ENCODE data around the gene TSPEAR.

GRCh38 chr21:44742418-44743153 is 31.2 kb upstream of the TSPEAR start:
- TF ChIP-seq POLR2AphosphoS5 (IDR thresholded peaks at IDR 0.05) (no peak), CTCF (IDR thresholded peaks at IDR 0.05 in 8 of 11, conservative IDR thresholded peaks at IDR 0.05 in 3 of 11) (peak in 3 of 11 experiments; percentile 12 to 29 (median 14))

Data from spleen (tissue), 7 donors.